SK-N-SH (cell line): ENCODE measurements around the gene STK25. TPM values are rescaled to one million over a fixed set of nuclear protein-coding genes. Genes with fewer than 3 reads are reported as not detected.
A peak's percentile ranks its signal among the peaks of the same experiment; 100 is the strongest.

ENCODE experiments used
- CTCF ChIA-PET: fragments of 300-600, 350-600 bp; formaldehyde crosslinking; extraction: SDS; loops from one replicate; lab custom pipeline; 2021; lab: Yijun Ruan, JAX
- POLR2A ChIA-PET: fragments of 350-600 bp; sonication (Branson Sonifier 250); formaldehyde crosslinking; extraction: SDS; loops from one replicate; lab custom pipeline; 2020; ENCODE audit warnings: antibody characterized with exemption, inconsistent platforms; lab: Yijun Ruan, JAX
- DNase-seq: peaks from one replicate; pipeline ENCODE4 v3.0.0; 2012
- H2AFZ ChIP-seq: fragments of 200-600 bp; sonication (generic); 2 replicates; pipeline ENCODE4 v1.8.1; 2016; ENCODE audit warnings: antibody characterized with exemption, mild to moderate bottlenecking, low read depth
- H3F3A ChIP-seq: fragments of 200-600 bp; sonication (generic); replicated peaks from 2 replicates; pipeline ENCODE3; 2016; ENCODE audit warnings: antibody characterized with exemption, mild to moderate bottlenecking; ENCODE audit not compliant: insufficient read depth
- H3K27ac ChIP-seq, 2 experiments: fragments of 200-500 bp in 1 of 2; fragments of 200-600 bp in 1 of 2; sonication (Bioruptor generic) in 1 of 2; sonication (generic), shearing (Covaris generic) in 1 of 2; 2 replicates each; pipeline versions ENCODE4 v1.5.1 to v1.6.1; 2014 to 2016; ENCODE audit warnings: low read depth in 2 of 2, inconsistent platforms in 1 of 2, low read length in 1 of 2, mild to moderate bottlenecking in 1 of 2, mixed read lengths in 1 of 2
- H3K27me3 ChIP-seq: fragments of 200-600 bp; sonication (generic), shearing (Covaris generic); 2 replicates; pipeline ENCODE4 v1.6.1; 2016; ENCODE audit warnings: mixed run types; ENCODE audit not compliant: insufficient read depth
- H3K36me3 ChIP-seq, 2 experiments: fragments of 200-500 bp in 1 of 2; fragments of 200-600 bp in 1 of 2; sonication (Bioruptor generic) in 1 of 2; sonication (generic) in 1 of 2; replicated peaks in 1 of 2; 2 replicates each; pipeline versions ENCODE3 to v1.5.1; 2014 to 2016; ENCODE audit warnings: low read length in 1 of 2, mild to moderate bottlenecking in 1 of 2; ENCODE audit not compliant: insufficient read depth in 2 of 2, control insufficient read depth in 1 of 2
- H3K4me1 ChIP-seq, 2 experiments: fragments of 200-500 bp in 1 of 2; fragments of 200-600 bp in 1 of 2; sonication (Bioruptor generic) in 1 of 2; sonication (generic), shearing (Covaris generic) in 1 of 2; 2 replicates each; pipeline versions ENCODE4 v1.5.1 to v1.6.1; 2014 to 2016; ENCODE audit warnings: low read depth in 1 of 2, low read length in 1 of 2, mixed run types in 1 of 2; ENCODE audit not compliant: insufficient read depth in 2 of 2, control insufficient read depth in 1 of 2
- H3K4me2 ChIP-seq: fragments of 200-600 bp; sonication (generic), shearing (Covaris generic); 2 replicates; pipeline ENCODE4 v1.6.1; 2017; ENCODE audit warnings: mixed run types
- H3K4me3 ChIP-seq, 2 experiments: fragments of 200-500 bp in 1 of 2; fragments of 200-600 bp in 1 of 2; sonication (Bioruptor generic) in 1 of 2; sonication (generic), shearing (Covaris generic) in 1 of 2; 2 replicates each; pipeline versions ENCODE4 v1.5.1 to v1.8.1; 2014 to 2016; ENCODE audit warnings: low read depth in 2 of 2, inconsistent platforms in 1 of 2, low read length in 1 of 2, mild to moderate bottlenecking in 1 of 2, mixed read lengths in 1 of 2, moderate library complexity in 1 of 2
- H3K79me2 ChIP-seq: fragments of 200-600 bp; sonication (generic); 2 replicates; pipeline ENCODE4 v1.8.1; 2017; ENCODE audit warnings: mild to moderate bottlenecking; ENCODE audit not compliant: insufficient read depth
- H3K9ac ChIP-seq: fragments of 200-600 bp; sonication (generic); 2 replicates; pipeline ENCODE4 v1.6.1; 2017; ENCODE audit warnings: mixed run types
- H3K9me2 ChIP-seq: fragments of 200-600 bp; sonication (generic); 2 replicates; pipeline ENCODE4 v1.6.1; 2017; ENCODE audit warnings: mixed run types
- H3K9me3 ChIP-seq: fragments of 200-600 bp; sonication (generic); 2 replicates; pipeline ENCODE4 v1.6.1; 2017; ENCODE audit warnings: mixed run types, mild to moderate bottlenecking, moderate library complexity
- H4K20me1 ChIP-seq: fragments of 200-600 bp; sonication (generic); 2 replicates; pipeline ENCODE4 v1.6.1; 2017; ENCODE audit warnings: mild to moderate bottlenecking, mixed run types; ENCODE audit not compliant: insufficient read depth
- FOSL2 ChIP-seq: IDR thresholded peaks from 2 replicates; pipeline ENCODE4 v1.4.0; 2012; ENCODE audit warnings: low read depth, mild to moderate bottlenecking, moderate library complexity, borderline replicate concordance
- FOXM1 ChIP-seq: IDR thresholded peaks from 2 replicates; pipeline ENCODE4 v1.4.0; 2012; ENCODE audit warnings: low read depth, mild to moderate bottlenecking
- GABPA ChIP-seq: IDR thresholded peaks from 2 replicates; pipeline ENCODE4 v1.4.0; 2012; ENCODE audit warnings: low read depth, mild to moderate bottlenecking
- NRF1 ChIP-seq: IDR thresholded peaks from 2 replicates; pipeline ENCODE4 v1.6.1; 2012; ENCODE audit warnings: low read depth, mild to moderate bottlenecking, low read length
- RAD21 ChIP-seq: IDR thresholded peaks from 2 replicates; pipeline ENCODE4 v1.6.1; 2012; ENCODE audit warnings: mild to moderate bottlenecking, low read length
- RFX5 ChIP-seq: IDR thresholded peaks from 2 replicates; pipeline ENCODE4 v1.6.1; 2012; ENCODE audit warnings: mild to moderate bottlenecking, improper control_type of control experiment, low read length
- SIN3A ChIP-seq: IDR thresholded peaks from 2 replicates; pipeline ENCODE4 v1.6.1; 2012; ENCODE audit warnings: low read depth, mild to moderate bottlenecking, low read length, moderate library complexity, borderline replicate concordance
- SMC3 ChIP-seq: IDR thresholded peaks from 2 replicates; pipeline ENCODE4 v1.6.1; 2012; ENCODE audit warnings: low read depth, low read length, improper control_type of control experiment
- TAF1 ChIP-seq: IDR thresholded peaks from 2 replicates; pipeline ENCODE4 v1.6.1; 2012; ENCODE audit warnings: low read depth, mild to moderate bottlenecking, low read length, moderate library complexity, borderline replicate concordance
- TCF12 ChIP-seq: IDR thresholded peaks from 2 replicates; pipeline ENCODE4 v1.4.0; 2012
- USF2 ChIP-seq: fragments of 150-350 bp; IDR thresholded peaks from 2 replicates; pipeline ENCODE4 v1.6.1; 2017; ENCODE audit warnings: antibody characterized with exemption, low read length, low read depth, borderline replicate concordance
- polyA plus RNA-seq, 3 experiments: library from polyadenylated mRNA; depleted of rRNA; stranded (reverse); fragments of >200 nt; gene quantifications; 2 replicates each; pipeline ENCODE4 v1.2.3, GENCODE V29; 2012
- TF ChIP-seq, protein P1 (sequence below): IDR thresholded peaks from 2 replicates; pipeline ENCODE4 v1.4.0; 2012; ENCODE audit warnings: low read depth
- TF ChIP-seq, protein P2 (sequence below): IDR thresholded peaks from 2 replicates; pipeline ENCODE4; 2012

STK25 gene
- polyA plus RNA-seq, 1 of the 3 experiments (the other 2 are of a cell fraction): 236 TPM

GRCh38 chr2:241508240-241509154 is at the start of gene STK25 (continued):
- peak; percentile 59 for TF ChIP-seq GABPA
- TF ChIP-seq SIN3A: no peak
- TF ChIP-seq RFX5: no peak
- TF ChIP-seq, protein P1, sequence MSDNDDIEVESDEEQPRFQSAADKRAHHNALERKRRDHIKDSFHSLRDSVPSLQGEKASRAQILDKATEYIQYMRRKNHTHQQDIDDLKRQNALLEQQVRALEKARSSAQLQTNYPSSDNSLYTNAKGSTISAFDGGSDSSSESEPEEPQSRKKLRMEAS: peak; percentile 99
- no peak; the same call in 1 of the 2 replicates for TF ChIP-seq USF2
- no peak for TF ChIP-seq RAD21
- TF ChIP-seq, protein P2, sequence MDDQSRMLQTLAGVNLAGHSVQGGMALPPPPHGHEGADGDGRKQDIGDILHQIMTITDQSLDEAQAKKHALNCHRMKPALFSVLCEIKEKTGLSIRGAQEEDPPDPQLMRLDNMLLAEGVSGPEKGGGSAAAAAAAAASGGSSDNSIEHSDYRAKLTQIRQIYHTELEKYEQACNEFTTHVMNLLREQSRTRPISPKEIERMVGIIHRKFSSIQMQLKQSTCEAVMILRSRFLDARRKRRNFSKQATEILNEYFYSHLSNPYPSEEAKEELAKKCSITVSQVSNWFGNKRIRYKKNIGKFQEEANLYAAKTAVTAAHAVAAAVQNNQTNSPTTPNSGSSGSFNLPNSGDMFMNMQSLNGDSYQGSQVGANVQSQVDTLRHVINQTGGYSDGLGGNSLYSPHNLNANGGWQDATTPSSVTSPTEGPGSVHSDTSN: no peak
- no peak for TF ChIP-seq FOSL2
- 0 out of 2 replicates have a peak, but pooled peaks have one; percentile 61 for TF ChIP-seq TAF1
- TF ChIP-seq NRF1: peak; percentile 87
- no peak for TF ChIP-seq SMC3

- no peaks in the 10 kb centered on the region for H3K36me3 ChIP-seq
- no peaks in the 10 kb centered on the region for H4K20me1 ChIP-seq
- no peaks in the 10 kb centered on the region for H3K79me2 ChIP-seq
- peaks cover 8% of the 10 kb centered on the region; the same call in 1 of the 2 replicates for H3K27me3 ChIP-seq
- POLR2A ChIA-PET: no interaction called here
- no peak overlapping the region for H3K4me2 ChIP-seq
- DNase-seq: no peak
- TF ChIP-seq FOXM1: no peak
- TF ChIP-seq TCF12: no peak
- TF ChIP-seq, all 33 proteins: peak for 0
- H3K9ac ChIP-seq: no peak overlapping the region
- no peak overlapping the region for H2AFZ ChIP-seq
- H3F3A ChIP-seq: no peaks in the 10 kb centered on the region
- no peak overlapping the region for H3K4me3 ChIP-seq
- H3K9me2 ChIP-seq: no peaks in the 10 kb centered on the region
- H3K27ac ChIP-seq: no peak overlapping the region
- H3K9me3 ChIP-seq: peaks cover 12% of the 10 kb centered on the region; the same call in 1 of the 2 replicates
- CTCF ChIA-PET: no interaction called here
- H3K4me1 ChIP-seq: peaks cover 0 to 21% of the 10 kb centered on the region in 2 experiments; a peak in 1 of 4 replicates
Measured at GRCh38 chr2:241556746-241557145, 48.4 kb upstream of the STK25 start.
